ENCODE results near the gene CAMTA1.

GRCh38 chr1:7338439-7338838, 553.2 kb downstream of the CAMTA1 start:
- TF ChIP-seq CTCF (IDR thresholded peaks at IDR 0.05): no peak
- no peak for TF ChIP-seq SIN3A (IDR thresholded peaks at IDR 0.05; ENCODE audit: borderline replicate concordance, insufficient read depth, low read depth, low read length)
